ENCODE results near the gene NKAIN2.

DNA sequence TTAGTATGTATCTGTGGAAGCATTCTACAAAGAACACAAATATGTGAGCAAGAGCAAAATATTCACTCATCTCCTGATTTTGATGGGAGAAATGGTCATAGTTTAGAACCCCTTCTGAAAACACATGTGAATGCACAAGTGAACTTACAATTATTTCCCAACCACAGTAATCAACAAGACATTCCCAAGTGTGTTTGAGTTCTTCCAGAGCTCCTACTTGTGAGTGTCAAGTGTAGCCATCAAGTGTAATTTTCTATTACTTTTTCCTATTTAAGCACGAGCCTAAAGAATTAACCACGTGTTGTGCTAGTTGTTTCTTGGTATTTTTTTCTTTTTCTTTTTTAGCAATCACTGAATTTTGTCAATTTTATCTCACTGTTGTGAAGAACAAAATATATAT, 402.3 kb downstream of the NKAIN2 start:
- no peak for TF ChIP-seq CTCF (IDR thresholded peaks at IDR 0.05)
- TF ChIP-seq YY1 (IDR thresholded peaks at IDR 0.05; ENCODE audit: low read depth) = no peak
- TF ChIP-seq, protein P1, sequence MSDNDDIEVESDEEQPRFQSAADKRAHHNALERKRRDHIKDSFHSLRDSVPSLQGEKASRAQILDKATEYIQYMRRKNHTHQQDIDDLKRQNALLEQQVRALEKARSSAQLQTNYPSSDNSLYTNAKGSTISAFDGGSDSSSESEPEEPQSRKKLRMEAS (IDR thresholded peaks at IDR 0.05; ENCODE audit: low read depth) = no peak
- no peak for TF ChIP-seq REST (IDR thresholded peaks at IDR 0.05; ENCODE audit: low read depth, low read length)
- no peak for TF ChIP-seq ELF1 (IDR thresholded peaks at IDR 0.05)
- TF ChIP-seq RCOR1 (IDR thresholded peaks at IDR 0.05; ENCODE audit: low read length) = no peak
- no peak for TF ChIP-seq EP300 (IDR thresholded peaks at IDR 0.05; ENCODE audit: borderline replicate concordance in 1 of 2, low read depth in 1 of 2, low read length in 1 of 2)
- no peak for TF ChIP-seq FOXM1 (IDR thresholded peaks at IDR 0.05; ENCODE audit: low read depth)

Data from SK-N-SH (cell line).